ENCODE data around the gene FSTL5. TPM values are rescaled to one million over a fixed set of nuclear protein-coding genes. Genes with fewer than 3 reads are reported as not detected.
A peak's percentile ranks its signal among the peaks of the same experiment; 100 is the strongest.

FSTL5 gene
- total and polyA plus RNA-seq, 2 experiments from 2014 or later, result 0.06 to 0.49 TPM

DNA sequence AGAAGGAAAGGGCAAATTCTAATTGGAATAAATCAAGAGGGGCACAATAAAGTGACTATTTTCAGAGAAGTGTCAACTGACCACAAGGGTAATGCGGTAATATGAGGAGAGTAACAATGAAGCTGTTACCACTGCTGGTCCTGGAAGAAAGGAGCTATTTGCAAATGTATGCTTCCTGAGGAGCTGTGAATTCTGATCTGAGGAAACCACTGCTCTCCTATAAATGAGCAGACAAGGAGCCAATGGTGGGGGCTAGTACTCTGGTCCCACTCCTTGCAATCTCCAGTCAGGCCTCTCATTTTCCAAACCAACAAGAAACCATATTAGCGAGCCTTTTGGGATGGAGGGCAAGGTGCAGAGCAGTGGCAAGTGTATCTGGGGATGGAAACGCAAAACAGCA lies 770.2 kb downstream of the FSTL5 start:
- Histone ChIP-seq H2AFZ (no peak overlapping the region), H3K4me2 (peak overlapping the region; percentile 14; the same call in 1 of the 2 replicates), H3K4me1 (ENCODE audit: insufficient read depth) (no peaks in the 10 kb centered on the region; the same call in none of the 2 replicates), H3K4me3 (no peak overlapping the region), H3F3A (replicated peaks; ENCODE audit: low read depth) (no peaks in the 10 kb centered on the region), H3K27ac (ENCODE audit: low read depth) (no peak overlapping the region), H4K20me1 (replicated peaks; ENCODE audit: insufficient read depth) (no peaks in the 10 kb centered on the region), H3K9me2 (ENCODE audit: insufficient read depth) (peaks cover 12% of the 10 kb centered on the region), H3K79me2 (replicated peaks; ENCODE audit: insufficient read depth) (no peaks in the 10 kb centered on the region), H3K27me3 (ENCODE audit: insufficient read depth) (no peaks in the 10 kb centered on the region), H3K36me3 (ENCODE audit: insufficient read depth) (no peaks in the 10 kb centered on the region)
- peak; percentile 100 for ATAC-seq
- peaks cover 3% of the 10 kb centered on the region for H3K27me3 Mint-ChIP-seq (ENCODE audit: insufficient read depth, low read depth, poor library complexity)
- no peaks in the 10 kb centered on the region; the same call in 2 of the 3 replicates for H3K9me3 Mint-ChIP-seq
- peaks cover 29% of the 10 kb centered on the region for H3K4me1 Mint-ChIP-seq
- no peak overlapping the region for H3K4me3 Mint-ChIP-seq
- DNase-seq (ENCODE audit: low spot score), result peak; percentile 54
- H3K36me3 Mint-ChIP-seq (ENCODE audit: low read depth), result no peaks in the 10 kb centered on the region
- TF ChIP-seq EZH2 (IDR thresholded peaks at IDR 0.05; ENCODE audit: low read depth, unreplicated experiment) (no peak), CREB1 (CRISPR knock-in tag; IDR thresholded peaks at IDR 0.05; ENCODE audit: low read depth) (no peak), STAT1 (IDR thresholded peaks at IDR 0.05; ENCODE audit: unreplicated experiment) (no peak), POLR2AphosphoS5 (IDR thresholded peaks at IDR 0.05; ENCODE audit: low read depth) (no peak), ZNF114 (CRISPR knock-in tag; IDR thresholded peaks at IDR 0.05) (peak; percentile 59; the same call in 1 of the 2 replicates), EZH2phosphoT487 (IDR thresholded peaks at IDR 0.05; ENCODE audit: unreplicated experiment) (no peak), JUNB (IDR thresholded peaks at IDR 0.05; ENCODE audit: unreplicated experiment) (no peak), NANOG (IDR thresholded peaks at IDR 0.05; ENCODE audit: borderline replicate concordance) (peak; percentile 45; the same call in 1 of the 2 replicates), ZNF331 (CRISPR knock-in tag; IDR thresholded peaks at IDR 0.05; ENCODE audit: low read depth) (no peak)
- TF ChIP-seq, protein P1, sequence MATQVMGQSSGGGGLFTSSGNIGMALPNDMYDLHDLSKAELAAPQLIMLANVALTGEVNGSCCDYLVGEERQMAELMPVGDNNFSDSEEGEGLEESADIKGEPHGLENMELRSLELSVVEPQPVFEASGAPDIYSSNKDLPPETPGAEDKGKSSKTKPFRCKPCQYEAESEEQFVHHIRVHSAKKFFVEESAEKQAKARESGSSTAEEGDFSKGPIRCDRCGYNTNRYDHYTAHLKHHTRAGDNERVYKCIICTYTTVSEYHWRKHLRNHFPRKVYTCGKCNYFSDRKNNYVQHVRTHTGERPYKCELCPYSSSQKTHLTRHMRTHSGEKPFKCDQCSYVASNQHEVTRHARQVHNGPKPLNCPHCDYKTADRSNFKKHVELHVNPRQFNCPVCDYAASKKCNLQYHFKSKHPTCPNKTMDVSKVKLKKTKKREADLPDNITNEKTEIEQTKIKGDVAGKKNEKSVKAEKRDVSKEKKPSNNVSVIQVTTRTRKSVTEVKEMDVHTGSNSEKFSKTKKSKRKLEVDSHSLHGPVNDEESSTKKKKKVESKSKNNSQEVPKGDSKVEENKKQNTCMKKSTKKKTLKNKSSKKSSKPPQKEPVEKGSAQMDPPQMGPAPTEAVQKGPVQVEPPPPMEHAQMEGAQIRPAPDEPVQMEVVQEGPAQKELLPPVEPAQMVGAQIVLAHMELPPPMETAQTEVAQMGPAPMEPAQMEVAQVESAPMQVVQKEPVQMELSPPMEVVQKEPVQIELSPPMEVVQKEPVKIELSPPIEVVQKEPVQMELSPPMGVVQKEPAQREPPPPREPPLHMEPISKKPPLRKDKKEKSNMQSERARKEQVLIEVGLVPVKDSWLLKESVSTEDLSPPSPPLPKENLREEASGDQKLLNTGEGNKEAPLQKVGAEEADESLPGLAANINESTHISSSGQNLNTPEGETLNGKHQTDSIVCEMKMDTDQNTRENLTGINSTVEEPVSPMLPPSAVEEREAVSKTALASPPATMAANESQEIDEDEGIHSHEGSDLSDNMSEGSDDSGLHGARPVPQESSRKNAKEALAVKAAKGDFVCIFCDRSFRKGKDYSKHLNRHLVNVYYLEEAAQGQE (IDR thresholded peaks at IDR 0.05; ENCODE audit: unreplicated experiment), result no peak
- TF ChIP-seq, protein P2, sequence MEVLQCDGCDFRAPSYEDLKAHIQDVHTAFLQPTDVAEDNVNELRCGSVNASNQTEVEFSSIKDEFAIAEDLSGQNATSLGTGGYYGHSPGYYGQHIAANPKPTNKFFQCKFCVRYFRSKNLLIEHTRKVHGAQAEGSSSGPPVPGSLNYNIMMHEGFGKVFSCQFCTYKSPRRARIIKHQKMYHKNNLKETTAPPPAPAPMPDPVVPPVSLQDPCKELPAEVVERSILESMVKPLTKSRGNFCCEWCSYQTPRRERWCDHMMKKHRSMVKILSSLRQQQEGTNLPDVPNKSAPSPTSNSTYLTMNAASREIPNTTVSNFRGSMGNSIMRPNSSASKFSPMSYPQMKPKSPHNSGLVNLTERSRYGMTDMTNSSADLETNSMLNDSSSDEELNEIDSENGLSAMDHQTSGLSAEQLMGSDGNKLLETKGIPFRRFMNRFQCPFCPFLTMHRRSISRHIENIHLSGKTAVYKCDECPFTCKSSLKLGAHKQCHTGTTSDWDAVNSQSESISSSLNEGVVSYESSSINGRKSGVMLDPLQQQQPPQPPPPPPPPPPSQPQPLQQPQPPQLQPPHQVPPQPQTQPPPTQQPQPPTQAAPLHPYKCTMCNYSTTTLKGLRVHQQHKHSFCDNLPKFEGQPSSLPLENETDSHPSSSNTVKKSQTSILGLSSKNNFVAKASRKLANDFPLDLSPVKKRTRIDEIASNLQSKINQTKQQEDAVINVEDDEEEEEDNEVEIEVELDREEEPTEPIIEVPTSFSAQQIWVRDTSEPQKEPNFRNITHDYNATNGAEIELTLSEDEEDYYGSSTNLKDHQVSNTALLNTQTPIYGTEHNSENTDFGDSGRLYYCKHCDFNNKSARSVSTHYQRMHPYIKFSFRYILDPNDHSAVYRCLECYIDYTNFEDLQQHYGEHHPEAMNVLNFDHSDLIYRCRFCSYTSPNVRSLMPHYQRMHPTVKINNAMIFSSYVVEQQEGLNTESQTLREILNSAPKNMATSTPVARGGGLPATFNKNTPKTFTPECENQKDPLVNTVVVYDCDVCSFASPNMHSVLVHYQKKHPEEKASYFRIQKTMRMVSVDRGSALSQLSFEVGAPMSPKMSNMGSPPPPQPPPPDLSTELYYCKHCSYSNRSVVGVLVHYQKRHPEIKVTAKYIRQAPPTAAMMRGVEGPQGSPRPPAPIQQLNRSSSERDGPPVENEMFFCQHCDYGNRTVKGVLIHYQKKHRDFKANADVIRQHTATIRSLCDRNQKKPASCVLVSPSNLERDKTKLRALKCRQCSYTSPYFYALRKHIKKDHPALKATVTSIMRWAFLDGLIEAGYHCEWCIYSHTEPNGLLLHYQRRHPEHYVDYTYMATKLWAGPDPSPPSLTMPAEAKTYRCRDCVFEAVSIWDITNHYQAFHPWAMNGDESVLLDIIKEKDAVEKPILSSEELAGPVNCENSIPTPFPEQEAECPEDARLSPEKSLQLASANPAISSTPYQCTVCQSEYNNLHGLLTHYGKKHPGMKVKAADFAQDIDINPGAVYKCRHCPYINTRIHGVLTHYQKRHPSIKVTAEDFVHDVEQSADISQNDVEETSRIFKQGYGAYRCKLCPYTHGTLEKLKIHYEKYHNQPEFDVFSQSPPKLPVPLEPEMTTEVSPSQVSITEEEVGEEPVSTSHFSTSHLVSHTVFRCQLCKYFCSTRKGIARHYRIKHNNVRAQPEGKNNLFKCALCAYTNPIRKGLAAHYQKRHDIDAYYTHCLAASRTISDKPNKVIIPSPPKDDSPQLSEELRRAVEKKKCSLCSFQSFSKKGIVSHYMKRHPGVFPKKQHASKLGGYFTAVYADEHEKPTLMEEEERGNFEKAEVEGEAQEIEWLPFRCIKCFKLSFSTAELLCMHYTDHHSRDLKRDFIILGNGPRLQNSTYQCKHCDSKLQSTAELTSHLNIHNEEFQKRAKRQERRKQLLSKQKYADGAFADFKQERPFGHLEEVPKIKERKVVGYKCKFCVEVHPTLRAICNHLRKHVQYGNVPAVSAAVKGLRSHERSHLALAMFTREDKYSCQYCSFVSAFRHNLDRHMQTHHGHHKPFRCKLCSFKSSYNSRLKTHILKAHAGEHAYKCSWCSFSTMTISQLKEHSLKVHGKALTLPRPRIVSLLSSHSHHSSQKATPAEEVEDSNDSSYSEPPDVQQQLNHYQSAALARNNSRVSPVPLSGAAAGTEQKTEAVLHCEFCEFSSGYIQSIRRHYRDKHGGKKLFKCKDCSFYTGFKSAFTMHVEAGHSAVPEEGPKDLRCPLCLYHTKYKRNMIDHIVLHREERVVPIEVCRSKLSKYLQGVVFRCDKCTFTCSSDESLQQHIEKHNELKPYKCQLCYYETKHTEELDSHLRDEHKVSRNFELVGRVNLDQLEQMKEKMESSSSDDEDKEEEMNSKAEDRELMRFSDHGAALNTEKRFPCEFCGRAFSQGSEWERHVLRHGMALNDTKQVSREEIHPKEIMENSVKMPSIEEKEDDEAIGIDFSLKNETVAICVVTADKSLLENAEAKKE (CRISPR knock-in tag; IDR thresholded peaks at IDR 0.05), result peak; percentile 96
- TF ChIP-seq, protein P3, sequence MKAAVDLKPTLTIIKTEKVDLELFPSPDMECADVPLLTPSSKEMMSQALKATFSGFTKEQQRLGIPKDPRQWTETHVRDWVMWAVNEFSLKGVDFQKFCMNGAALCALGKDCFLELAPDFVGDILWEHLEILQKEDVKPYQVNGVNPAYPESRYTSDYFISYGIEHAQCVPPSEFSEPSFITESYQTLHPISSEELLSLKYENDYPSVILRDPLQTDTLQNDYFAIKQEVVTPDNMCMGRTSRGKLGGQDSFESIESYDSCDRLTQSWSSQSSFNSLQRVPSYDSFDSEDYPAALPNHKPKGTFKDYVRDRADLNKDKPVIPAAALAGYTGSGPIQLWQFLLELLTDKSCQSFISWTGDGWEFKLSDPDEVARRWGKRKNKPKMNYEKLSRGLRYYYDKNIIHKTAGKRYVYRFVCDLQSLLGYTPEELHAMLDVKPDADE (IDR thresholded peaks at IDR 0.05), result no peak
- TF ChIP-seq, protein P4, sequence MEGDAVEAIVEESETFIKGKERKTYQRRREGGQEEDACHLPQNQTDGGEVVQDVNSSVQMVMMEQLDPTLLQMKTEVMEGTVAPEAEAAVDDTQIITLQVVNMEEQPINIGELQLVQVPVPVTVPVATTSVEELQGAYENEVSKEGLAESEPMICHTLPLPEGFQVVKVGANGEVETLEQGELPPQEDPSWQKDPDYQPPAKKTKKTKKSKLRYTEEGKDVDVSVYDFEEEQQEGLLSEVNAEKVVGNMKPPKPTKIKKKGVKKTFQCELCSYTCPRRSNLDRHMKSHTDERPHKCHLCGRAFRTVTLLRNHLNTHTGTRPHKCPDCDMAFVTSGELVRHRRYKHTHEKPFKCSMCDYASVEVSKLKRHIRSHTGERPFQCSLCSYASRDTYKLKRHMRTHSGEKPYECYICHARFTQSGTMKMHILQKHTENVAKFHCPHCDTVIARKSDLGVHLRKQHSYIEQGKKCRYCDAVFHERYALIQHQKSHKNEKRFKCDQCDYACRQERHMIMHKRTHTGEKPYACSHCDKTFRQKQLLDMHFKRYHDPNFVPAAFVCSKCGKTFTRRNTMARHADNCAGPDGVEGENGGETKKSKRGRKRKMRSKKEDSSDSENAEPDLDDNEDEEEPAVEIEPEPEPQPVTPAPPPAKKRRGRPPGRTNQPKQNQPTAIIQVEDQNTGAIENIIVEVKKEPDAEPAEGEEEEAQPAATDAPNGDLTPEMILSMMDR (conservative IDR thresholded peaks at IDR 0.05; ENCODE audit: low read depth in 2 of 2), result no peak
- peak overlapping the region; percentile 70 for H3K27ac Mint-ChIP-seq
